Lower leg skin (tissue), 3 donors: Measurements from ENCODE around the gene NADK.

Source experiments
- POLR2A ChIP-seq, 2 donors: fragments of 450-650 bp; IDR thresholded peaks; one replicate each; pipeline ENCODE4 v1.6.1; 2016 to 2017; ENCODE audit warnings: antibody characterized with exemption in 2 of 2, mild to moderate bottlenecking in 1 of 2, moderate library complexity in 1 of 2
- TF ChIP-seq, protein P1 (sequence below), 3 donors: fragments of 450-650 bp; IDR thresholded peaks; one replicate each; pipeline ENCODE4 v1.5.1; 2016; ENCODE audit warnings: antibody characterized with exemption in 3 of 3, mild to moderate bottlenecking in 3 of 3, moderate library complexity in 2 of 3

DNA sequence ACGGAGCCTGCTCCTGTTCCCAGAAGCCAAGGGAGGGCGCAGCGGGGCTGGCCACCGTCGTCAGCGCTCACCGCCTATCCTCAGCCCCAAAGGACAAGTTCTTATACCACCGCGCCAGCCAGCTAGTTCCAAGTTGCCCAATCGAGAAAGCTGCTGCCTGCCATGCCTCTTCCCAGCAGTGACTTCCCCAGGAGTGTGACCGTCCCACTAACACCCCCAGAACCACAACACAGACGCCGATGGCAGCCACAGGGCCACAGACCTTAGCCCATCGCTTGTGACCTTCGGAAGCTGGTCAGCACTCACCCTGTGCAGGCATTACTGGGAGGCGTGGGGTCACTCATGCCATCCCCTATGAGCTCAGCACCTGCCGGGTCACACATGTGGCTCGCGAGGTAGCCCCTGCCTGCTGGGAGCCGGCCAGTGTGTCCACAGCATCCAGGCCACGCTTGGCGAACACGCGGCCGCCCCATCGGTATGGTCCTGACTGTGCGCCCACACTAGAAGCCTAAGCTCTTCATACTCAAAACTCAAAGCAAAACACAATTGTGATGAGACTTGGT, 20.1 kb downstream of the NADK start:
- TF ChIP-seq, protein P1, sequence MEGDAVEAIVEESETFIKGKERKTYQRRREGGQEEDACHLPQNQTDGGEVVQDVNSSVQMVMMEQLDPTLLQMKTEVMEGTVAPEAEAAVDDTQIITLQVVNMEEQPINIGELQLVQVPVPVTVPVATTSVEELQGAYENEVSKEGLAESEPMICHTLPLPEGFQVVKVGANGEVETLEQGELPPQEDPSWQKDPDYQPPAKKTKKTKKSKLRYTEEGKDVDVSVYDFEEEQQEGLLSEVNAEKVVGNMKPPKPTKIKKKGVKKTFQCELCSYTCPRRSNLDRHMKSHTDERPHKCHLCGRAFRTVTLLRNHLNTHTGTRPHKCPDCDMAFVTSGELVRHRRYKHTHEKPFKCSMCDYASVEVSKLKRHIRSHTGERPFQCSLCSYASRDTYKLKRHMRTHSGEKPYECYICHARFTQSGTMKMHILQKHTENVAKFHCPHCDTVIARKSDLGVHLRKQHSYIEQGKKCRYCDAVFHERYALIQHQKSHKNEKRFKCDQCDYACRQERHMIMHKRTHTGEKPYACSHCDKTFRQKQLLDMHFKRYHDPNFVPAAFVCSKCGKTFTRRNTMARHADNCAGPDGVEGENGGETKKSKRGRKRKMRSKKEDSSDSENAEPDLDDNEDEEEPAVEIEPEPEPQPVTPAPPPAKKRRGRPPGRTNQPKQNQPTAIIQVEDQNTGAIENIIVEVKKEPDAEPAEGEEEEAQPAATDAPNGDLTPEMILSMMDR (IDR thresholded peaks at IDR 0.05): no peak
- no peak for TF ChIP-seq POLR2A (IDR thresholded peaks at IDR 0.05)
